Endothelial cell of umbilical vein (primary cell): Measurements from ENCODE around the gene HIRA. TPM values are rescaled to one million over a fixed set of nuclear protein-coding genes. Genes with fewer than 3 reads are reported as not detected.

ENCODE experiments used
- BruUV-seq: library from RNA; stranded (reverse); fragments of 400-500 nt; replicated peaks from 2 replicates; lab custom pipeline; 2021; lab: Mats Ljungman, UMichigan
- CTCF ChIA-PET: fragments of 300-600, 350-600 bp; sonication (Branson Sonifier 250); formaldehyde crosslinking; loops from one replicate; lab custom pipeline; 2021; ENCODE audit warnings: antibody characterized with exemption, inconsistent platforms; lab: Charles Lee
- POLR2A ChIA-PET: fragments of 300-600, 350-600 bp; sonication (Branson Sonifier 250); formaldehyde crosslinking; loops from one replicate; lab custom pipeline; 2021; ENCODE audit warnings: antibody characterized with exemption, inconsistent platforms; lab: Charles Lee
- DNase-seq: peaks from one replicate; pipeline ENCODE4 v3.0.0-alpha.2; 2011; ENCODE audit warnings: low read depth, low spot score
- FAIRE-seq: peaks from 2 replicates; lab custom pipeline; 2011; peaks lifted over from hg19 to GRCh38; lab: Jason Lieb, UNC
- H2AFZ ChIP-seq: 2 replicates; pipeline ENCODE4 v1.6.0; 2012; ENCODE audit warnings: low read depth, low read length, control low read depth, inconsistent platforms
- H3K27ac ChIP-seq: 2 replicates; pipeline ENCODE4 v1.5.1; 2011; ENCODE audit warnings: low read depth, mild to moderate bottlenecking, control low read depth, low read length, moderate library complexity; ENCODE audit not compliant: insufficient read depth
- H3K27me3 ChIP-seq, 2 experiments: 2 replicates each; pipeline versions ENCODE4 v1.6.0 to v1.6.1; 2011; ENCODE audit warnings: low read length in 2 of 2, mixed read lengths in 1 of 2; ENCODE audit not compliant: control insufficient read depth in 2 of 2, insufficient read depth in 2 of 2
- H3K36me3 ChIP-seq, 2 experiments: 2 replicates in 1 of 2; 3 replicates in 1 of 2; pipeline ENCODE4 v1.5.1; 2011; ENCODE audit warnings: low read length in 2 of 2, mild to moderate bottlenecking in 1 of 2, moderate library complexity in 1 of 2; ENCODE audit not compliant: control insufficient read depth in 2 of 2, insufficient read depth in 2 of 2; ENCODE audit errors: extremely low read depth in 1 of 2
- H3K4me1 ChIP-seq: 3 replicates; pipeline ENCODE4 v1.5.1; 2011; ENCODE audit warnings: mild to moderate bottlenecking, low read length; ENCODE audit not compliant: control insufficient read depth, insufficient read depth; ENCODE audit errors: extremely low read depth
- H3K4me2 ChIP-seq: 2 replicates; pipeline ENCODE4 v1.6.1; 2011; ENCODE audit warnings: low read length, control low read depth, mixed read lengths; ENCODE audit not compliant: insufficient read depth
- H3K4me3 ChIP-seq, 3 experiments: fragments of 200-600 bp in 1 of 3; sonication (generic), shearing (Covaris generic) in 1 of 3; replicated peaks in 1 of 3; 2 replicates each; pipeline ENCODE4 v1.5.1; 2011 to 2016; ENCODE audit warnings: control low read depth in 3 of 3, low read length in 3 of 3, mild to moderate bottlenecking in 2 of 3, inconsistent platforms in 1 of 3, low read depth in 1 of 3, moderate library complexity in 1 of 3; ENCODE audit not compliant: insufficient read depth in 1 of 3
- H3K79me2 ChIP-seq: 2 replicates; pipeline ENCODE4 v1.6.0; 2012; ENCODE audit warnings: low read length, inconsistent platforms; ENCODE audit not compliant: control insufficient read depth, insufficient read depth
- H3K9ac ChIP-seq: replicated peaks from 2 replicates; pipeline ENCODE3; 2011; ENCODE audit warnings: low read length, control low read depth; ENCODE audit not compliant: insufficient read depth; ENCODE audit errors: extremely low read depth
- H3K9me1 ChIP-seq: replicated peaks from 3 replicates; pipeline ENCODE4 v1.6.0; 2011; ENCODE audit warnings: mild to moderate bottlenecking, low read length; ENCODE audit not compliant: control insufficient read depth, insufficient read depth; ENCODE audit errors: extremely low read depth
- H3K9me3 ChIP-seq: replicated peaks from 2 replicates; pipeline ENCODE4 v1.5.1; 2012; ENCODE audit warnings: low read length, inconsistent platforms; ENCODE audit not compliant: control insufficient read depth, insufficient read depth
- H4K20me1 ChIP-seq: replicated peaks from 2 replicates; pipeline ENCODE3; 2011; ENCODE audit warnings: mild to moderate bottlenecking, low read length; ENCODE audit not compliant: control insufficient read depth, insufficient read depth; ENCODE audit errors: extremely low read depth
- CTCF ChIP-seq, 2 donors: IDR thresholded peaks; 1 replicate in 1 of 2; 2 replicates in 1 of 2; pipeline ENCODE4 v1.5.1; 2011; ENCODE audit warnings: low read length in 2 of 2, mild to moderate bottlenecking in 2 of 2, moderate library complexity in 2 of 2, control low read depth in 1 of 2, inconsistent platforms in 1 of 2, low read depth in 1 of 2; ENCODE audit not compliant: insufficient read depth in 1 of 2; ENCODE audit errors: extremely low read depth in 1 of 2
- EZH2 ChIP-seq: IDR thresholded peaks from 2 replicates; pipeline ENCODE4 v1.6.1; 2012; ENCODE audit warnings: borderline replicate concordance, low read depth, mild to moderate bottlenecking, moderate library complexity, low read length, inconsistent platforms; ENCODE audit not compliant: severe bottlenecking
- FOS ChIP-seq: IDR thresholded peaks from 2 replicates; pipeline ENCODE4 v1.6.1; 2011; ENCODE audit warnings: mild to moderate bottlenecking, low read length, moderate library complexity, borderline replicate concordance; ENCODE audit not compliant: insufficient read depth
- GATA2 ChIP-seq: IDR thresholded peaks from 2 replicates; pipeline ENCODE4 v1.7.0; 2011; ENCODE audit warnings: low read depth, mild to moderate bottlenecking, moderate library complexity, mixed read lengths, low read length; ENCODE audit not compliant: insufficient read length, insufficient read depth
- JUN ChIP-seq: IDR thresholded peaks from 2 replicates; pipeline ENCODE4 v1.6.1; 2011; ENCODE audit warnings: borderline replicate concordance, low read depth; ENCODE audit not compliant: insufficient read length, insufficient read depth
- MYC ChIP-seq: IDR thresholded peaks from one replicate; pipeline ENCODE4 v1.6.1; 2011; ENCODE audit warnings: mild to moderate bottlenecking, low read depth, low read length
- POLR2A ChIP-seq: IDR thresholded peaks from 2 replicates; pipeline ENCODE4 v1.6.1; 2012; ENCODE audit warnings: low read depth, mild to moderate bottlenecking, control low read depth, low read length
- POLR2AphosphoS5 ChIP-seq: IDR thresholded peaks from 2 replicates; pipeline ENCODE4 v1.6.1; 2012; ENCODE audit warnings: low read depth, mild to moderate bottlenecking, control low read depth, low read length, moderate library complexity; ENCODE audit not compliant: insufficient read depth
- dilution Hi-C: fragments of 300-500 bp; cut with MboI; formaldehyde crosslinking; loops from one replicate; pipeline ENCODE4 v1.15.0; 2019; ENCODE audit warnings: low sequenced_read_pairs; ENCODE audit not compliant: extremely low pct_ligation_motif_present
- intact Hi-C: fragments of 100-400 bp; cut with micrococcal nuclease; formaldehyde crosslinking; loops from one replicate; pipeline ENCODE4 v1.10.0; 2022
- polyA plus RNA-seq, 4 experiments: library from polyadenylated mRNA; depleted of rRNA in 3 of 4; stranded (reverse) in 3 of 4; unstranded in 1 of 4; fragments of >200 nt; gene quantifications; 2 replicates each; pipeline versions ENCODE4 v1.2.1 to v1.2.3, GENCODE V29; 2011 to 2012; ENCODE audit warnings: missing spikeins in 1 of 4
- total RNA-seq: library from RNA; stranded (reverse); gene quantifications from 2 replicates; pipeline ENCODE4 v1.2.3, GENCODE V29; 2021
- TF ChIP-seq, protein P1 (sequence below): IDR thresholded peaks from 2 replicates; pipeline ENCODE4 v1.6.1; 2011; ENCODE audit not compliant: insufficient read depth, insufficient read length

The HIRA gene
- total and polyA plus RNA-seq, 2 donors (not counting 3 experiments of a cell fraction or from before 2014, with no cell fraction given): 17.3 to 27.7 TPM

DNA sequence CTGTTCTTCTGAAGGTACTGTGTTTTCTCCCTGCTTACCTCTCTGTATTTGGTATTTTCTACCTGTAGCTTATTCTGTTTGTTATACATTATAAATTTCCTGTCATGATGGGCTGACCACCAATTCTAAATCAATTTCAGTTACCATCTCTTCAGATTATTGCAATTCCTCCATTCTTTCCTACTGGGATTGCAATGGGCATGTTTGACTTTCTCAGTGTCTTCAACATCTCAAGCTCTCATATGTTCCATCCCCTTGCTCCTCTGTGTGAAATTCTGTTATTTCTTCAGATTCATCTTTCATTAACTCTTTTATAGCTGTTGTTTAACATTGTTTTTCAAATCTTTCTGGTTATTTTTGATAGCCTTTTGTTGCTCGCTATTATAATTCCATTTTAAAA lies 31.5 kb upstream of the HIRA start:
- Histone ChIP-seq H4K20me1 (peaks cover 2% of the 10 kb centered on the region), H3K4me1 (no peaks in the 10 kb centered on the region), H3K4me2 (no peak overlapping the region), H3K36me3 (peaks cover 27 to 41% of the 10 kb centered on the region in 2 experiments), H3K27me3 (no peaks in the 10 kb centered on the region), H3K9me3 (no peaks in the 10 kb centered on the region), H3K27ac (no peak overlapping the region), H3K9me1 (no peaks in the 10 kb centered on the region), H3K79me2 (no peaks in the 10 kb centered on the region), H3K4me3 (no peak overlapping the region), H2AFZ (no peak overlapping the region), H3K9ac (no peak overlapping the region)
- TF ChIP-seq GATA2 (no peak), FOS (no peak), JUN (no peak), POLR2AphosphoS5 (no peak), CTCF (IDR thresholded peaks at IDR 0.05; ENCODE audit: extremely low read depth in 1 of 2, insufficient read depth in 1 of 2, low read depth in 1 of 2, low read length in 2 of 2) (no peak), POLR2A (no peak), EZH2 (no peak), MYC (no peak)
- TF ChIP-seq, protein P1, sequence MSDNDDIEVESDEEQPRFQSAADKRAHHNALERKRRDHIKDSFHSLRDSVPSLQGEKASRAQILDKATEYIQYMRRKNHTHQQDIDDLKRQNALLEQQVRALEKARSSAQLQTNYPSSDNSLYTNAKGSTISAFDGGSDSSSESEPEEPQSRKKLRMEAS: no peak
- no TSS peak for BruUV-seq
- POLR2A ChIA-PET: no interaction called here
- CTCF ChIA-PET: interaction anchor here (1.3 to 2.5 kb wide), 5 partner anchors 11 to 284 kb away, joined by 3 to 13 read pairs (median 5); no protein-coding TSS in a partner anchor
- intact Hi-C loops (no loop called here), dilution Hi-C loops (no loop called here)
- DNase-seq (no peak), FAIRE-seq (no peak)
